WTC11 (cell line): ENCODE measurements around the gene CRY2. TPM values are rescaled to one million over a fixed set of nuclear protein-coding genes. Genes with fewer than 3 reads are reported as not detected.

Source experiments
- ATAC-seq: fragments of 200-7000 bp; cut with Tn5 transposase; 2 replicates; pipeline ENCODE4 v1.10.0; 2021; ENCODE audit warnings: mild to moderate bottlenecking, moderate library complexity
- CTCF ChIA-PET: fragments of 300-600 bp; sonication (Branson Sonifier 250); formaldehyde crosslinking; loops from one replicate; lab custom pipeline; 2021; ENCODE audit warnings: antibody characterized with exemption; lab: Charles Lee
- POLR2A ChIA-PET: fragments of 350-600 bp; sonication (Branson Sonifier 250); formaldehyde crosslinking; loops from one replicate; lab custom pipeline; 2021; ENCODE audit warnings: antibody characterized with exemption; lab: Charles Lee
- DNase-seq: peaks from one replicate; pipeline ENCODE4 v3.0.0; 2021; ENCODE audit warnings: low spot score
- H3K27ac Mint-ChIP-seq: 2 replicates; pipeline ENCODE4 v1.8.0; 2021; ENCODE audit warnings: mixed read lengths
- H3K27me3 Mint-ChIP-seq: 2 replicates; pipeline ENCODE4 v1.8.0; 2021; ENCODE audit warnings: low read depth, mild to moderate bottlenecking, moderate library complexity, mixed read lengths
- H3K36me3 Mint-ChIP-seq: 2 replicates; pipeline ENCODE4 v1.8.0; 2021; ENCODE audit warnings: mixed read lengths
- H3K4me1 Mint-ChIP-seq: 2 replicates; pipeline ENCODE4 v1.8.0; 2022; ENCODE audit warnings: mixed read lengths
- H3K4me3 Mint-ChIP-seq: 2 replicates; pipeline ENCODE4 v1.8.0; 2021; ENCODE audit warnings: mild to moderate bottlenecking, moderate library complexity, mixed read lengths
- H3K9me3 Mint-ChIP-seq: 2 replicates; pipeline ENCODE4 v1.8.0; 2021; ENCODE audit warnings: mixed read lengths
- FOXP1 ChIP-seq: sonication (generic); formaldehyde crosslinking; IDR thresholded peaks from 2 replicates; pipeline ENCODE4 v1.8.0; 2022; ENCODE audit warnings: missing genetic modification reagents, mild to moderate bottlenecking, moderate library complexity, borderline replicate concordance
- MYBL2 ChIP-seq: sonication (generic); formaldehyde crosslinking; IDR thresholded peaks from 2 replicates; pipeline ENCODE4 v1.8.1; 2023; ENCODE audit warnings: mild to moderate bottlenecking, moderate library complexity, missing genetic modification reagents
- NR3C1 ChIP-seq: sonication (generic); formaldehyde crosslinking; conservative IDR thresholded peaks from 2 replicates; pipeline ENCODE4 v1.8.1; 2023; ENCODE audit warnings: low read depth, mild to moderate bottlenecking, missing genetic modification reagents
- RORB ChIP-seq: fragments of 250-450 bp; sonication (Bioruptor Pico); IDR thresholded peaks from 2 replicates; pipeline ENCODE4 v1.9.0; 2021; ENCODE audit warnings: mild to moderate bottlenecking
- SP1 ChIP-seq: sonication (generic); formaldehyde crosslinking; conservative IDR thresholded peaks from 2 replicates; pipeline ENCODE4 v1.8.1; 2022; ENCODE audit warnings: missing genetic modification reagents
- TEAD4 ChIP-seq: sonication (generic); formaldehyde crosslinking; IDR thresholded peaks from 2 replicates; pipeline ENCODE4 v1.8.0; 2022; ENCODE audit warnings: mild to moderate bottlenecking, missing genetic modification reagents
- ZNF423 ChIP-seq: fragments of 250-450 bp; sonication (Bioruptor Pico); IDR thresholded peaks from 2 replicates; pipeline ENCODE4 v2.1.2; 2022; ENCODE audit warnings: mild to moderate bottlenecking, moderate library complexity
- total RNA-seq: library from RNA; stranded (reverse); gene quantifications from 3 replicates; pipeline ENCODE4 v1.2.3, GENCODE V29; 2021
- TF ChIP-seq, protein P1 (sequence below): sonication (generic); formaldehyde crosslinking; IDR thresholded peaks from 2 replicates; pipeline ENCODE4 v1.8.1; 2022; ENCODE audit warnings: mild to moderate bottlenecking, missing genetic modification reagents, moderate library complexity, borderline replicate concordance
- TF ChIP-seq, protein P2 (sequence below): sonication (generic); formaldehyde crosslinking; IDR thresholded peaks from 2 replicates; pipeline ENCODE4 v1.8.0; 2022; ENCODE audit warnings: mild to moderate bottlenecking, missing genetic modification reagents
- TF ChIP-seq, protein P3 (sequence below): fragments of 250-450 bp; sonication (Bioruptor Pico); IDR thresholded peaks from 2 replicates; pipeline ENCODE4 v2.1.2; 2022; ENCODE audit warnings: mild to moderate bottlenecking, moderate library complexity
- TF ChIP-seq, protein P4 (sequence below): sonication (generic); formaldehyde crosslinking; IDR thresholded peaks from 2 replicates; pipeline ENCODE4 v1.8.0; 2022; ENCODE audit warnings: missing genetic modification reagents
- TF ChIP-seq, protein P5 (sequence below): fragments of 250-450 bp; sonication (Bioruptor Pico); IDR thresholded peaks from 2 replicates; pipeline ENCODE4 v1.9.0; 2021; ENCODE audit warnings: moderate library complexity, mild to moderate bottlenecking, inconsistent platforms, borderline replicate concordance

The CRY2 gene
- total RNA-seq, 1 experiment from 2014 or later, result 18.3 TPM

DNA sequence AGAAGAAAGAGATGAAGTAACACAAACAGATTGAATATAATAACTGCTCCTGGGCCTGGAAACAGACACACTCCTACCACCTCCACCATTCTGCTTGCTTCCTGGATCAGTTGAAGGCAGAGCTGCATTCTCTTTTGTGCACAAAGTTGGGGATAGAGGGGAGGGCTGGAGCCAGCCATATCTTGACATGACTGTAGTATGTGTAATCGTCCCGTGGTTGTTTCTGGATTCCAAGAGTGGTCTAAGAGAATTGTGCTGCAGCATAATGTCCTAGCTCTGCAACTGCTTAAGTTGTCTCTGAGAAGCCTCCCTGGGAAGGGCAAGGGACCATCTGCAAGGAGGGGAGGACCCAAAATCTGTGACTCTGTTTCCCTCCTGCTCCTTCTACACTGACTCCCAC is 3.2 kb downstream of the CRY2 start (continued):
- TF ChIP-seq ZNF423 (CRISPR knock-in tag), result no peak
- TF ChIP-seq TEAD4, result no peak
- TF ChIP-seq, protein P1, sequence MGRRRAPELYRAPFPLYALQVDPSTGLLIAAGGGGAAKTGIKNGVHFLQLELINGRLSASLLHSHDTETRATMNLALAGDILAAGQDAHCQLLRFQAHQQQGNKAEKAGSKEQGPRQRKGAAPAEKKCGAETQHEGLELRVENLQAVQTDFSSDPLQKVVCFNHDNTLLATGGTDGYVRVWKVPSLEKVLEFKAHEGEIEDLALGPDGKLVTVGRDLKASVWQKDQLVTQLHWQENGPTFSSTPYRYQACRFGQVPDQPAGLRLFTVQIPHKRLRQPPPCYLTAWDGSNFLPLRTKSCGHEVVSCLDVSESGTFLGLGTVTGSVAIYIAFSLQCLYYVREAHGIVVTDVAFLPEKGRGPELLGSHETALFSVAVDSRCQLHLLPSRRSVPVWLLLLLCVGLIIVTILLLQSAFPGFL (CRISPR knock-in tag), result no peak
- no peak for TF ChIP-seq FOXP1 (CRISPR knock-in tag)
- no peak for TF ChIP-seq RORB (CRISPR knock-in tag)
- TF ChIP-seq, protein P2, sequence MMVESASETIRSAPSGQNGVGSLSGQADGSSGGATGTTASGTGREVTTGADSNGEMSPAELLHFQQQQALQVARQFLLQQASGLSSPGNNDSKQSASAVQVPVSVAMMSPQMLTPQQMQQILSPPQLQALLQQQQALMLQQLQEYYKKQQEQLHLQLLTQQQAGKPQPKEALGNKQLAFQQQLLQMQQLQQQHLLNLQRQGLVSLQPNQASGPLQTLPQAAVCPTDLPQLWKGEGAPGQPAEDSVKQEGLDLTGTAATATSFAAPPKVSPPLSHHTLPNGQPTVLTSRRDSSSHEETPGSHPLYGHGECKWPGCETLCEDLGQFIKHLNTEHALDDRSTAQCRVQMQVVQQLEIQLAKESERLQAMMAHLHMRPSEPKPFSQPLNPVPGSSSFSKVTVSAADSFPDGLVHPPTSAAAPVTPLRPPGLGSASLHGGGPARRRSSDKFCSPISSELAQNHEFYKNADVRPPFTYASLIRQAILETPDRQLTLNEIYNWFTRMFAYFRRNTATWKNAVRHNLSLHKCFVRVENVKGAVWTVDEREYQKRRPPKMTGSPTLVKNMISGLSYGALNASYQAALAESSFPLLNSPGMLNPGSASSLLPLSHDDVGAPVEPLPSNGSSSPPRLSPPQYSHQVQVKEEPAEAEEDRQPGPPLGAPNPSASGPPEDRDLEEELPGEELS (CRISPR knock-in tag), result no peak
- no peak for TF ChIP-seq NR3C1 (CRISPR knock-in tag)
- TF ChIP-seq, protein P3, sequence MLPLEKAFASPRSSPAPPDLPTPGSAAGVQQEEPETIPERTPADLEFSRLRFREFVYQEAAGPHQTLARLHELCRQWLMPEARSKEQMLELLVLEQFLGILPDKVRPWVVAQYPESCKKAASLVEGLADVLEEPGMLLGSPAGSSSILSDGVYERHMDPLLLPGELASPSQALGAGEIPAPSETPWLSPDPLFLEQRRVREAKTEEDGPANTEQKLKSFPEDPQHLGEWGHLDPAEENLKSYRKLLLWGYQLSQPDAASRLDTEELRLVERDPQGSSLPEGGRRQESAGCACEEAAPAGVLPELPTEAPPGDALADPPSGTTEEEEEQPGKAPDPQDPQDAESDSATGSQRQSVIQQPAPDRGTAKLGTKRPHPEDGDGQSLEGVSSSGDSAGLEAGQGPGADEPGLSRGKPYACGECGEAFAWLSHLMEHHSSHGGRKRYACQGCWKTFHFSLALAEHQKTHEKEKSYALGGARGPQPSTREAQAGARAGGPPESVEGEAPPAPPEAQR (CRISPR knock-in tag), result no peak
- TF ChIP-seq, all 79 proteins: peak for 0

DNA sequence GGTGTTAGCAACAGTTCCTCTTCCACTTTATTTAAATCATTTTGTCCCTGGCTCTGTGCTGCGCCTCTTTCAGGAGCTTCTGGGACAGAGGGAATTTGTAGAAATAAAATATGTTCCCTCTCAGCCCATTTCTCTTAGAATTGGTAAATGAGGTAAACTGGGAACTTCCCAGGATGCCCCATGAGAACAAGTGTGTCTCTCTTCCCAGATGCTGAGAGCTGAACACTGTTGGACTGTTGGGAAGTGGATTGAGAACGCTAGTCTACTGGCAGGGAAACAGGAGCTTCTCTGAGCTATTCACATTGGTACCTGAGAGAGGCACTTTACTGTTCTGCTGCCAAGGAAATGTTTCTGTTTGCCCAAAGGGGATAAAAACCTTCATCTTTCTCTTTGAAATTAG is 4.0 kb downstream of the CRY2 start:
- Mint-ChIP-seq H3K27ac (no peak overlapping the region), H3K4me3 (no peak overlapping the region), H3K36me3 (no peaks in the 10 kb centered on the region), H3K4me1 (peaks cover 47% of the 10 kb centered on the region), H3K9me3 (no peaks in the 10 kb centered on the region), H3K27me3 (peaks cover 11% of the 10 kb centered on the region)
- no peak for ATAC-seq
- DNase-seq, result no peak
- POLR2A ChIA-PET, result no interaction called here
- TF ChIP-seq, protein P4, sequence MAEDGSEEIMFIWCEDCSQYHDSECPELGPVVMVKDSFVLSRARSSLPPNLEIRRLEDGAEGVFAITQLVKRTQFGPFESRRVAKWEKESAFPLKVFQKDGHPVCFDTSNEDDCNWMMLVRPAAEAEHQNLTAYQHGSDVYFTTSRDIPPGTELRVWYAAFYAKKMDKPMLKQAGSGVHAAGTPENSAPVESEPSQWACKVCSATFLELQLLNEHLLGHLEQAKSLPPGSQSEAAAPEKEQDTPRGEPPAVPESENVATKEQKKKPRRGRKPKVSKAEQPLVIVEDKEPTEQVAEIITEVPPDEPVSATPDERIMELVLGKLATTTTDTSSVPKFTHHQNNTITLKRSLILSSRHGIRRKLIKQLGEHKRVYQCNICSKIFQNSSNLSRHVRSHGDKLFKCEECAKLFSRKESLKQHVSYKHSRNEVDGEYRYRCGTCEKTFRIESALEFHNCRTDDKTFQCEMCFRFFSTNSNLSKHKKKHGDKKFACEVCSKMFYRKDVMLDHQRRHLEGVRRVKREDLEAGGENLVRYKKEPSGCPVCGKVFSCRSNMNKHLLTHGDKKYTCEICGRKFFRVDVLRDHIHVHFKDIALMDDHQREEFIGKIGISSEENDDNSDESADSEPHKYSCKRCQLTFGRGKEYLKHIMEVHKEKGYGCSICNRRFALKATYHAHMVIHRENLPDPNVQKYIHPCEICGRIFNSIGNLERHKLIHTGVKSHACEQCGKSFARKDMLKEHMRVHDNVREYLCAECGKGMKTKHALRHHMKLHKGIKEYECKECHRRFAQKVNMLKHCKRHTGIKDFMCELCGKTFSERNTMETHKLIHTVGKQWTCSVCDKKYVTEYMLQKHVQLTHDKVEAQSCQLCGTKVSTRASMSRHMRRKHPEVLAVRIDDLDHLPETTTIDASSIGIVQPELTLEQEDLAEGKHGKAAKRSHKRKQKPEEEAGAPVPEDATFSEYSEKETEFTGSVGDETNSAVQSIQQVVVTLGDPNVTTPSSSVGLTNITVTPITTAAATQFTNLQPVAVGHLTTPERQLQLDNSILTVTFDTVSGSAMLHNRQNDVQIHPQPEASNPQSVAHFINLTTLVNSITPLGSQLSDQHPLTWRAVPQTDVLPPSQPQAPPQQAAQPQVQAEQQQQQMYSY, result no peak
- CTCF ChIA-PET, result interaction anchor here (1.1 to 1.6 kb wide), 3 partner anchors 10 to 80 kb away, joined by 4 to 6 read pairs (median 5); no protein-coding TSS in a partner anchor

DNA sequence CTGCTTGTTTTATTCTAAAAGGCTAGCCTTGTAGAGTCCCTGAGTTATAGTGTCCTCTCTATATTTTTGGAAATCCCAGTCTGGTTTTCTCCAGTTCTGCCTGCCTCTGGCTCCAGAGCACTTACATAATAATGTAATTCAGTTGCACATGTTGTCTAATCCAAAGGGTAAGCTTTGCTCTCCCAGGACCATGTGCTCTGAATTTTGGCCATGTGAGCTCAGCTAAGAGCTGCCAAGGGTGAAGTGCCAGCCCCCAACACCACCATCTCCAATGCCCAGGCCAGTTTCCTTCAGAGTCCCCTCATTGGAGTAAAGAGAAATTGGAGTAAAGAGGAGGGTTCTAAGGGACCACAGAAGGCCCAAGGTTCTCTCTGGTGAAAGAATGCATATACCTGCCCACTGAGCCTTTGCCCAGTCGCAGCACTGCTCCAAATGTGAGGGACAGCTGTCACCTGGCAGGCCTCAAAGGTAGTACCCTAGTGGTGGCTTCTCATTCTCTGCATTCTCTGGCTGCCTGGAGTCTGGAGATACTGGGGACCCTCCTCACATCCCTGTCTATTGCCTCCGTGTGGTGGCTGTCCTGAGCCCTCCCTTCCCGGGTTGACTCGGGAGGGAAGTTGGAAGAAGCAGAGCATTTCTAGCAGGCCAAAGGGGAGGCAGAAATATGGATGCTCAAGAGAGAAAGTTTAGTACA is 4.9 kb downstream of the CRY2 start:
- no peaks in the 10 kb centered on the region for H3K9me3 Mint-ChIP-seq
- CTCF ChIA-PET, result interaction anchor here (1.0 to 1.6 kb wide), 3 partner anchors 9 to 81 kb away, joined by 4 to 6 read pairs (median 4); no protein-coding TSS in a partner anchor
- DNase-seq, result peak; percentile 32

More for the DNA sequence above, 4.9 kb downstream of the CRY2 start:
- ATAC-seq, result peak; percentile 67
- H3K27me3 Mint-ChIP-seq, result peaks cover 2% of the 10 kb centered on the region; the same call in 1 of the 2 replicates
- H3K27ac Mint-ChIP-seq, result peak overlapping the region; percentile 81
- no peaks in the 10 kb centered on the region; the same call in 1 of the 2 replicates for H3K36me3 Mint-ChIP-seq
- TF ChIP-seq SP1 (CRISPR knock-in tag), result no peak
- no peak for TF ChIP-seq MYBL2 (CRISPR knock-in tag)
- no peak for TF ChIP-seq ZNF423 (CRISPR knock-in tag)
- TF ChIP-seq, protein P5, sequence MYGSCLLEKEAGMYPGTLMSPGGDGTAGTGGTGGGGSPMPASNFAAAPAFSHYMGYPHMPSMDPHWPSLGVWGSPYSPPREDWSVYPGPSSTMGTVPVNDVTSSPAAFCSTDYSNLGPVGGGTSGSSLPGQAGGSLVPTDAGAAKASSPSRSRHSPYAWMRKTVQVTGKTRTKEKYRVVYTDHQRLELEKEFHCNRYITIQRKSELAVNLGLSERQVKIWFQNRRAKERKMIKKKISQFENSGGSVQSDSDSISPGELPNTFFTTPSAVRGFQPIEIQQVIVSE (CRISPR knock-in tag), result no peak
- H3K4me1 Mint-ChIP-seq, result peaks cover 43% of the 10 kb centered on the region
- H3K4me3 Mint-ChIP-seq, result no peak overlapping the region
- POLR2A ChIA-PET, result no interaction called here
